NCI-H510A (cell line): Measurements from ENCODE around the gene NEGR1.

Source experiments
- DNase-seq: peaks from one replicate; lab custom pipeline; 2025; lab: John Stamatoyannopoulos, UW

The NEGR1 gene

GRCh38 chr1:72117621-72118020, 164.7 kb downstream of the NEGR1 start:
- DNase-seq: no peak

DNA sequence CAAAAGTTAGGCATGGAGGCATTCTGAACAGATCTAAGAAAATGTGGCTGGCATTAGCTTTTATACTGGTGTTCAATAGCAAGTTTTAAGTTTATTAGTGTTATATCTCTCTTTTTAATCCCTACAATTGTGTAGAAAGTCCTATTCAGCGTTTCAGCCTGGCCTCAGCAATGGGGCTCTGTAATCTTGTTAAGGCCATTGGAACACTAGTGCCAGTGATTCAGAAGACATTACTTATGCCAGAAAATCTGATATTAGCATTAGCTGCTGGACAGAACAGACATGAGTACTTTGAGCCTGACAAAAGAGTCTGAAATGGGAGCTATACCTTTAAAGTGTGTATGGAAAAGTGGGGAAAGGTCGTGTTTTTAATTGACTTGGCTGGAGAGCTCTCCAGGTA, 167.0 kb downstream of the NEGR1 start:
- DNase-seq: no peak

- no peak for DNase-seq
These were observed 170.7 kb downstream of the NEGR1 start for GRCh38 chr1:72111662-72112061.

- no peak for DNase-seq
These were observed 172.4 kb downstream of the NEGR1 start for GRCh38 chr1:72109916-72110315.

DNA sequence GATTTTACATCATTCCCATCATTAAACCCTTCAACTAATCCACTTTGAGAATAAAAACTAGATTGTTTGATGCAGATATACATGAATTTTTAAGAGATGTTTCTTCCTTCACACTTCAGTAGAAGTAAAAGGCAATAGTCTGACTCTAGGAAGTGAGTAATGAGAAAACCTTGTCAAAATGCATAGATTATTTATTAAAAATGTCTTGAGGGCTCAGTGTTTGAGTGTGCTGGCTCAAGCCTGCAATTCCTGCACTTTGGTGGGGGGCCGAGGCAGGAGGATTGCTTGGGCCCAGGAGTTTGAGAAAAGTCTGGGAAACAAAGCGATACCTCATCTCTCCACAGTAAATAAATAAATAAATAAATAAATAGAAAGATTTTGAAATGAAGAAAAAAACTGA, 177.1 kb downstream of the NEGR1 start:
- DNase-seq: no peak

GRCh38 chr1:72101840-72102632, 180.3 kb downstream of the NEGR1 start:
- no peak for DNase-seq

- DNase-seq: no peak
These were observed 181.6 kb downstream of the NEGR1 start for GRCh38 chr1:72100771-72101170.

DNA sequence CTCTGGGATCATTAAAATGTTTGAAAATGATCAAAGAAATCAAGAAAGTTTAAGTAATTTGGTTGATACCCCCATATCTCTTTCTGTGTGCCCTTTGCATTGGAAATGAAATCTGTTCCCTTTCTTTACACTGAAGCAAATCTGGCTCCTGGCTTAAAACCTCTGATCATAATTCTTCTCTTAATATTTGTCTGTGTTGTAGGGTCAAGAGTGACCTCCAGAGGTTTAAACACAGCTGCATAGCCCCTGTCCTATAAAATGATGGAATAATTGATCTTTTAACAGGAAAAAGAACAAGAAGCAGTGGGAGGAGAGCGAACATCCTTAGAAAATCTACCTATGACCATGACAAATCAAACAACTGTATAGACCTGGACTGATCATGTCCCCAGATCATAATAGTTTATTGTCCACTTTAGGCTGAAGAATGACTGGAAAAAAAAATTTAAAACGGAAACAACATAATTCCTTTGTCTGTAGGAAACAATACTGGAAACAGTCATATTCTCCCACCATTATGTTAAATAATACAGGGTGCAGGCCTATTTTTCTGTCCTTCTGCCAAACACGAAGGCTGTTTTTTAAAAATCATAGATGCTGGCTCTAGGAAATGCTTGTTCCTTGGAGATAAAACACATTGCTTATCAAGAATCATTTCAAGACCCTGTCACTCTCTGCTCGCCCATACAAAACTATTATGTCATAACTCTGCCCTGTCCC, 184.3 kb downstream of the NEGR1 start:
- DNase-seq: no peak

- no peak for DNase-seq
These were observed 188.1 kb downstream of the NEGR1 start for GRCh38 chr1:72094209-72094608.

DNA sequence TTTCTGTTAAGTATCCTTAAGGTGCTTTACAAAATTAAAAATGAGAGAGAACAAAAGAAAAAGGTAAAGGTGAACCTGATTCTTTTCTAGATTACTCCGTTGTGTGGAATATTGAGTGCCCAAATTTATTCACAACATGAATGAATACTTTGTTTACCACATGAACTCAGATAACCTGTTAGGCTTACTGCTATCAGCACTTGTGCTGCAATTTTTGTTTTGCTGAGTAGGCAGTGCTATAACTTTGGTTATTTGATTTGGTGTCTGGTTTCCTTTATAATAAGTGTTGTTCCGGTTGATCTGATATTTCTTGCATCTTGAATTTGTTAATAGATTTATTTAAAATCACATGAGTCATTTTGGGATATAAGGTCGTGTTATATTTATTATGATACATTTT, 195.9 kb downstream of the NEGR1 start:
- no peak for DNase-seq

- DNase-seq: no peak
These were observed 206.9 kb downstream of the NEGR1 start for GRCh38 chr1:72075425-72075824.

DNA sequence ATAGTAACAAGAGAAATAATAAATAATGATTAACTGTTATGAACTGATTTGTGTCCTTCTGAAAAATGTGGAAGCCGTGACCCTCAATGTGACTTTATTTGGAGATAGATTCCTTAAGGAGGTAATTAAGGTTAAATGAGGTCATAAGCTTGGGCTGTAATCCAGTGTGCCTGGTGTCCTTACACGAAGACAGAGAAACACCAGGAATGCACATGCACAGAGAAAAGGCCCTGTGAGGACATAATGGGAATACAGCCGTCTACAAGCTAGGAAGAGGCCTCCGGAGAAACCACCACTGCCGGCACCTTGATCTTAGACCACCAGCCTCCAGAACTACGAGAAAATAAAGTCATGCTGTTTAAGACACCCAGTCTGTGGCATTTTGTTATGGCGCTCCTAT, 215.9 kb downstream of the NEGR1 start:
- no peak for DNase-seq

DNA sequence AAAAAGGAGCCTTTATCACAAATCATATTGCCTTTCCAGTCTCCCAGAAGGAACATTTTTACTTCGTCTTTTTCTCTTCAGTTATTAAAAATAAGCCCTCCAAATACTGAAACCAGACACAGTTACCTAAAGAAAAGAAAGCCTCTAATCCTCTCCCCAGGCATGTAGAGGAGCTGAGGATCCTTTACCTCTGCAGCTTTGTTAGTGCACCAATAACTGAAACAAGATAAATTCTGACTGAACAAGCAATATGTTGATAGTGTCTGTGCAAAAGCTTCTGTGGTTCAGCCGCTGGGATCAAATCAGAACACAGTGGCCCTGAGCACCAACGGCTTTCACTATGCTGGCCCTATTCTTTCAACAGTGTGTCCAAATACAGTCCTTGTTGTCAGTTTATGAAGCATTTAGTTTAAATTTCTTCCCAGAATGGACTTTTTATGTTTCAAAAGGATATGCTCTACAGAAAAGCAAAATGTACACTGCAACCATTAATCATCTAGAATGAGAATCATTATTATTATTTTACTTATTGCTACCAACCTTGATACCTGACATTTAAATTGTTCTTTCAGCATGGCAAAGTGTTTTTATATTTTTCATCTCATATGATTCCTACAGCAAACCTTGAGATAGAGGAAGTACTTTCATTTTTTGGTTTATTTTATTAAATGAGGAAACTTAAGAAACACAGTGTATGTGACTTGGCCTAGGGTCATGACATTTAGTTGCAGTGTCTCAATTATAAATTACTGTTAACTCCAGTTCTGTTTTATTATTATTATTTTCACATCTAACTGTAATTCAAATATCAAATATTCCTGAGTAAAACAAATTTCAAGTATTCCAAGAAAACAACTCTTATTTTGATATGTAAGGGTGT, 217.9 kb downstream of the NEGR1 start:
- DNase-seq: no peak

GRCh38 chr1:72063364-72064044, 218.8 kb downstream of the NEGR1 start:
- DNase-seq: no peak

DNA sequence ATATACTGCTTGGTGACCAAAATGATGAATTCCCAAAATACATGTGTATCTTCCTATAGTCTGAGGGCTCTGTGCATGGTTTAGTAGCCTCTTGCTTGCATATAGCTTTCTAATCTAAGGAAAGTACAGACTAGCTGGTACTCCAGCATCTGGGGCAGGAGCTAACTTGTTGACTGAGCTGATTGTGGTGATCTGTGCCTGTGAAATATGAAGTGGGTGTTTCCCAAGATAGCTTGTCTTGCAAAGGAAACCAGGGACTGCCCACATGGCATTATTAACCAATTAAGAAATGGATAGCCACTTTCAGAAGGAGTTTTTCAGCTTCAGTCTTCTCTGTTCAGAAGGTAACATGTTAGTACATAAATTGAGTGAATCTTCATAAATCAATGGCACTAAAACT, 219.8 kb downstream of the NEGR1 start:
- DNase-seq: no peak

DNA sequence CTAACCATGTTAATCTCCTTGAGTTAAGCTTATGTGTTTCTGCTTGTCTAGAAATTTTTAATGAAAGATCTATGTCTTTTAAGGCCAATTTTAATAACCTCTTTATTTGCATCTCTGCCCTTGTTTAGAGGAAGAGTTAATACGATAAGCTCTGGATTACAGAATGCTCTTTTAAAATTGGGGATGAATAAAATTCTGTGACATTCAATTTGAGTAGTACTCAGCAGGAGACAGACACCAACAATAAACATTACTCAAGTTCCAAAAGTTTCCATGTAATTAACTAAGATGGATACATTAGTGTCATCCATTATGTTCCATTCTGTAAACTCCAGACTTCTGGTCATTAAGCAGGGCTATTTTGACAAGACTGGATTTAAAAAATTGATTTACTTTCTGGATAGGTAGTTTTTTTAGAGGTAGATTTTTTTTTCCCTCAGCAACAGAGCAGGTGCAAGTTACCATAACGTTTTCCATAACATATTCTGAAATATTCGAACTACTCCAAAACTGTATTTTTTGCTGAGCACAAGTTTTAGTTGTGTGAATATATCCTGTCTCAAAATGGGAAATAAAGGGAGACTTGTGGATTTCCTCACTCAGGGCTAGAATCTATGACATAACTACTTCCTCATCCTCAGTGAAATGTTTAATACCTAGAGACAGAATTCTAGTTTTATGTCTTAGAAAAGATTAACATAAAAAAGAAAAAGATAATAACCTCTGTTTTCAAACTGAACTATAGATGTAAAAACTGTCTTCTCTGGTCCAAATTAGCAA, 221.7 kb downstream of the NEGR1 start:
- no peak for DNase-seq

GRCh38 chr1:72056516-72056915, 225.8 kb downstream of the NEGR1 start:
- no peak for DNase-seq

- DNase-seq: no peak
These were observed 230.8 kb downstream of the NEGR1 start for GRCh38 chr1:72051538-72051937.

GRCh38 chr1:72050551-72050950, 231.8 kb downstream of the NEGR1 start:
- no peak for DNase-seq

DNA sequence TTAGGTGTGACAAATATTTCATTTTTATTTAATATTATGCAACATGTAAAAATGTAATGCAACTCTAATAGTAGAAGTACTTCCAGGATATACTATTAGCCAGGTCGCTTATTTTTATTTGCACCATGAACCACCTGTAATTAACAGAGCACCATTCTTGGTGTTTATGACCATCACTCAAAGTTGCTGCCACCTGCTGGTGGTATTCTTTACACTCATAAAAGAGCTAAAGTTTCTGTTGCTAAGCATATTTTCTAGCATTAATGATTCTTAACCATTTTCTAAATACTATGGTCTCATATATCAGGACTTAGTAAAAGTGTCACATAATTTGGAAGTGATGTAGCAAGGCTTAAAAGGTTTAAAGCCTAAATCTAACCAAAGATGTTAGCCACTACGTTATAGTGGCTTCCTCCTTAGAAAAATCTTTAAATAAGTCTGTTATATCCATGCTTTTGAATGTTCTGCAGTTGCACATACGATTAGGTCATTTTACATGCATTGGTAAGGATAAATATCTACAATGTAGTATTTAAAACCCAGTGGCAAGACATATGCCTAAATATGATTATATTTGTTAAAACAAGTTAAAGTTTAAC, 244.5 kb downstream of the NEGR1 start:
- DNase-seq: peak; percentile 41

GRCh38 chr1:72034827-72035226, 247.5 kb downstream of the NEGR1 start:
- DNase-seq: no peak
